ENCODE data around the gene TEAD4.

Gene TEAD4

GRCh38 chr12:3046441-3047200, 87.4 kb downstream of the TEAD4 start:
- TF ChIP-seq ARNT (IDR thresholded peaks at IDR 0.05) (no peak), FOXA1 (IDR thresholded peaks at IDR 0.05) (no peak), L3MBTL2 (conservative IDR thresholded peaks at IDR 0.05) (no peak), SP1 (IDR thresholded peaks at IDR 0.05) (no peak), CTBP1 (IDR thresholded peaks at IDR 0.05; ENCODE audit: borderline replicate concordance) (no peak), BHLHE40 (IDR thresholded peaks at IDR 0.05; ENCODE audit: borderline replicate concordance) (no peak), TARDBP (IDR thresholded peaks at IDR 0.05) (no peak), FOXK2 (IDR thresholded peaks at IDR 0.05) (no peak), SUZ12 (IDR thresholded peaks at IDR 0.05) (no peak), FOXM1 (IDR thresholded peaks at IDR 0.05; ENCODE audit: borderline replicate concordance) (no peak), HDGF (IDR thresholded peaks at IDR 0.05; ENCODE audit: borderline replicate concordance) (no peak), PKNOX1 (IDR thresholded peaks at IDR 0.05) (no peak), NFRKB (IDR thresholded peaks at IDR 0.05) (no peak), ZNF384 (IDR thresholded peaks at IDR 0.05) (no peak)
- DNase-seq (ENCODE audit: extremely low spot score) = no peak
- ChIA-PET CTCF (no interaction called here), POLR2A (no interaction called here)

GRCh38 chr12:3047961-3048360, 88.8 kb downstream of the TEAD4 start:
- ChIA-PET CTCF (no interaction called here), POLR2A (no interaction called here)
- no peak for DNase-seq (ENCODE audit: extremely low spot score)
- TF ChIP-seq CTBP1 (IDR thresholded peaks at IDR 0.05; ENCODE audit: borderline replicate concordance) (no peak), TARDBP (IDR thresholded peaks at IDR 0.05) (no peak), NFRKB (IDR thresholded peaks at IDR 0.05) (no peak), LEF1 (IDR thresholded peaks at IDR 0.05; ENCODE audit: borderline replicate concordance) (no peak), SP1 (IDR thresholded peaks at IDR 0.05) (no peak), FOXK2 (IDR thresholded peaks at IDR 0.05) (no peak), PKNOX1 (IDR thresholded peaks at IDR 0.05) (no peak), FOXM1 (IDR thresholded peaks at IDR 0.05; ENCODE audit: borderline replicate concordance) (no peak), ARNT (IDR thresholded peaks at IDR 0.05) (no peak), ELF4 (IDR thresholded peaks at IDR 0.05) (no peak), SUZ12 (IDR thresholded peaks at IDR 0.05) (no peak), ZNF384 (IDR thresholded peaks at IDR 0.05) (no peak)

GRCh38 chr12:3048540-3048939, 89.3 kb downstream of the TEAD4 start:
- TF ChIP-seq ELF4 (IDR thresholded peaks at IDR 0.05) = no peak
- no peak for TF ChIP-seq FOXK2 (IDR thresholded peaks at IDR 0.05)
- no peak for TF ChIP-seq NFRKB (IDR thresholded peaks at IDR 0.05)
- no peak for TF ChIP-seq LEF1 (IDR thresholded peaks at IDR 0.05; ENCODE audit: borderline replicate concordance)
- no peak for TF ChIP-seq CTBP1 (IDR thresholded peaks at IDR 0.05; ENCODE audit: borderline replicate concordance)
- no peak for TF ChIP-seq PKNOX1 (IDR thresholded peaks at IDR 0.05)
- TF ChIP-seq SP1 (IDR thresholded peaks at IDR 0.05) = no peak
- TF ChIP-seq SUZ12 (IDR thresholded peaks at IDR 0.05) = no peak
- POLR2A ChIA-PET = no interaction called here
- CTCF ChIA-PET = no interaction called here
- no peak for DNase-seq (ENCODE audit: extremely low spot score)

DNA sequence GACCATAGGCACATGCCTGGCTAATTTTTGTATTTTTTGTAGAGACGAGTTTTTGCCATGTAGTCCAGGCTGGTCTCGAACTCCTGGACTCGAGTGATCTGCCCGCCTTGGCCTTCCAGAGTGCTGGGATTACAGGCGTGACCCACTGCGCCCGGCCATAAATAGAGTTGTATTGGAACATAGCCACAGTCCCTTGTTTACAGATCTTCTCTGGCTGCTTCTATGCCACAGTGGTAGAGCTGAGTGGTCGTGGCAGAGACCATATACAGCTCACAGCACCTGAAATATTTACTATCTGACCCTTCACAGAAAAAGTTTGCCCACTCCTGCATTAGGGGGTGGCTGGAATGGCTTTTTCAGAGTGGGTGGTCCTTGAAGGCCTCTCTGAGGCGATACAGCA, 90.0 kb downstream of the TEAD4 start:
- ChIA-PET POLR2A (no interaction called here), CTCF (no interaction called here)
- DNase-seq (ENCODE audit: extremely low spot score) = no peak
- TF ChIP-seq SP1 (IDR thresholded peaks at IDR 0.05) (no peak), PKNOX1 (IDR thresholded peaks at IDR 0.05) (no peak), BHLHE40 (IDR thresholded peaks at IDR 0.05; ENCODE audit: borderline replicate concordance) (no peak), CTBP1 (IDR thresholded peaks at IDR 0.05; ENCODE audit: borderline replicate concordance) (no peak), FOXK2 (IDR thresholded peaks at IDR 0.05) (no peak), ARNT (IDR thresholded peaks at IDR 0.05) (no peak), FOXM1 (IDR thresholded peaks at IDR 0.05; ENCODE audit: borderline replicate concordance) (no peak), ELF4 (IDR thresholded peaks at IDR 0.05) (no peak), LEF1 (IDR thresholded peaks at IDR 0.05; ENCODE audit: borderline replicate concordance) (no peak), SUZ12 (IDR thresholded peaks at IDR 0.05) (no peak), NFRKB (IDR thresholded peaks at IDR 0.05) (no peak), TARDBP (IDR thresholded peaks at IDR 0.05) (no peak), L3MBTL2 (conservative IDR thresholded peaks at IDR 0.05) (no peak), ZNF384 (IDR thresholded peaks at IDR 0.05) (no peak), FOXA1 (IDR thresholded peaks at IDR 0.05) (no peak)

DNA sequence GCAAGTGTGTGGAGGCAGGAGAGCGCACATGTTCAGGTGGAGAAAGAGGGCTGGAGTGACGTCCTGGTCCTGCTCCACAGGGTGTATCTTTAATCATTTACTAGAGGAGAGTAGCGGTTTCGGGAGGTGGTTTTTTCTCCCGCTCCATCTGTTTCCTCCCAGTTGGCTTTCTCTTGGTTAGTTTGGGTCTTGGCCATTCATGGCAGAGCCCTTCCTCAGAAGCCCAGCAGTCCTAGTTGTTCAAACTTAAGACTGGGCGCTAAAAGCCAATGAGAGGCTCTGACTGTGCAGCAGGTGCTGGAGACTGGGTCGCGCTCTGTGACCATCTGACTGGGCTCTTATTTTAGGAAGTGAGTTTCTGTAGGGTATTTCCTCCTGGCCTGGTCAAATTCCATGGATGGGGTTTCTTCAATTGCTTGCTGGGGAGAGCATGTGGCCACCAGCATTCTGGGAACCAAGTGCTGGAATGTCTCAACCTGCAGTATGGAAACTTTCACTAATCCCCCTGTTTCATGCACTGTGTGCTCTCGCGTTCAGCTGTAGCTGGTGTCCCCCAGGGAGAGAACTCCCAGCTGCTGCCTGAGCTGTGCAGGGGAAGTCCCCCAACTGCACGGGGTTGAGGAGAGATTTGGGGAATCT, 90.5 kb downstream of the TEAD4 start:
- CTCF ChIA-PET = no interaction called here
- no peak for DNase-seq (ENCODE audit: extremely low spot score)
- TF ChIP-seq BHLHE40 (IDR thresholded peaks at IDR 0.05; ENCODE audit: borderline replicate concordance) (no peak), SP1 (IDR thresholded peaks at IDR 0.05) (no peak), ELF4 (IDR thresholded peaks at IDR 0.05) (no peak), ZNF384 (IDR thresholded peaks at IDR 0.05) (no peak), FOXK2 (IDR thresholded peaks at IDR 0.05) (no peak), PKNOX1 (IDR thresholded peaks at IDR 0.05) (no peak), NFRKB (IDR thresholded peaks at IDR 0.05) (no peak), TARDBP (IDR thresholded peaks at IDR 0.05) (no peak), LEF1 (IDR thresholded peaks at IDR 0.05; ENCODE audit: borderline replicate concordance) (no peak), L3MBTL2 (conservative IDR thresholded peaks at IDR 0.05) (no peak), FOXA1 (IDR thresholded peaks at IDR 0.05) (no peak), HDGF (IDR thresholded peaks at IDR 0.05; ENCODE audit: borderline replicate concordance) (no peak), FOXM1 (IDR thresholded peaks at IDR 0.05; ENCODE audit: borderline replicate concordance) (no peak)
- POLR2A ChIA-PET = no interaction called here
